Psoas muscle (tissue), 8 donors: ENCODE measurements around the gene IL24. TPM values are rescaled to one million over a fixed set of nuclear protein-coding genes. Genes with fewer than 3 reads are reported as not detected.

Experiments used
- ATAC-seq, 4 donors: fragments of 200-7000 bp; cut with Tn5 transposase; one replicate each; pipeline ENCODE4 v1.9.1; 2020; ENCODE audit warnings: moderate library complexity in 3 of 4, mild to moderate bottlenecking in 2 of 4
- DNase-seq, 2 donors: peaks; one replicate each; pipeline ENCODE4 v3.0.0-alpha.2; 2020
- H3K27ac ChIP-seq: fragments of 200-600 bp; one replicate; pipeline ENCODE4 v1.8.0; 2022
- H3K27me3 ChIP-seq, 3 donors: fragments of 200-600 bp in 1 of 3; one replicate each; pipeline versions ENCODE4 v1.6.1 to v1.8.0; 2013 to 2022; ENCODE audit warnings: low read length in 2 of 3, mild to moderate bottlenecking in 2 of 3, moderate library complexity in 1 of 3; ENCODE audit not compliant: insufficient read depth in 3 of 3
- H3K36me3 ChIP-seq, 2 donors: fragments of 200-600 bp in 1 of 2; one replicate each; pipeline versions ENCODE4 v1.6.1 to v1.8.0; 2013 to 2022; ENCODE audit warnings: low read depth in 1 of 2, mild to moderate bottlenecking in 1 of 2, moderate library complexity in 1 of 2; ENCODE audit not compliant: insufficient read depth in 1 of 2
- H3K4me1 ChIP-seq: fragments of 200-600 bp; one replicate; pipeline ENCODE4 v1.8.0; 2022
- H3K4me3 ChIP-seq: fragments of 200-600 bp; one replicate; pipeline ENCODE4 v1.8.0; 2022; ENCODE audit warnings: mild to moderate bottlenecking
- H3K9me3 ChIP-seq: fragments of 200-600 bp; one replicate; pipeline ENCODE4 v1.8.0; 2022
- WGBS, 3 donors: extraction: QIAGEN DNeasy Blood & Tissue Kit; methylation state at CpG; one replicate each; pipeline versions ENCODE4 v1.1.6 to v1.1.7; 2013; 5-methylcytosine and 5-hydroxymethylcytosine counted together
- intact Hi-C, 2 donors: fragments of 100-400 bp; cut with DNase I; formaldehyde crosslinking; loops; one replicate each; pipeline versions ENCODE4 v1.11.0 to v1.14.2; 2022
- polyA plus RNA-seq, 3 donors: library from polyadenylated mRNA; stranded (reverse); fragments of 200-250 nt; gene quantifications; one replicate each; pipeline ENCODE4 v1.2.3, GENCODE V29; 2013
- total RNA-seq, 4 donors: library from RNA; stranded (reverse); fragmentation: NEBNext Ultra II Directional in 2 of 4; extraction: Animal tissue kit (Norgen Biotek cat#: 25700) in 2 of 4; gene quantifications; one replicate each; pipeline versions ENCODE4 v1.2.1 to v1.2.4, GENCODE V29; 2021 to 2023
- TF ChIP-seq, protein P1 (sequence below): fragments of 200-600 bp; IDR thresholded peaks from one replicate; pipeline ENCODE4 v1.8.0; 2022; ENCODE audit warnings: antibody characterized with exemption
- donor health status: healthy with polysubstance abuse.
- donor health status: DM: no; HTN: no; CAD: no; lungs with moderate emphysema.
- donor health status: Bipolar disorder and iron deficiency.
- donor health status: healthy.
- donor health status: DM: yes; HTN: yes; CAD: no.
- donor health status: DM: no; HTN: no; CAD: no.
- donor health status: DM: no; HTN: no; CAD: no.
- donor health status: DM: yes; HTN: yes; CAD: no.

IL24 gene
- total and polyA plus RNA-seq, 7 donors: 0.05 to 20.3 (median 0.23) TPM; not detected in 2

DNA sequence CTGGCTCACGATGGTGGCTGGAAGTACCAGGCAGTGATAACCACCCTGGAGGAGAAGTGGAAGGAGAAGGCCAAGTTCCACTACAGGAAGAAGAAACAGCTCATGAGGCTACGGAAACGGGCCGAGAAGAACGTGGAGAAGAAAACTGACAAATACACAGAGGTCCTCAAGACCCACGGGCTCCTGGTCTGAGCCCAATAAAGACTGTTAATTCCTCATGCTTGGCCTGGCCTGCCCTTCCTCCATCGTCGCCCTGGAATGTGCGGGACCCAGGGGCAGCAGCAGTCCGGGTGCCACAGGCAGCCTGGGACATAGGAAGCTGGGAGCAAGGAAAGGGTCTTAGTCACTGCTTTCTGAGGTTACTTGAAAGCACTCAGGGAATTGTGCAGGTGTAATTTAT lies 10.8 kb downstream of the IL24 start:
- TF ChIP-seq, protein P1, sequence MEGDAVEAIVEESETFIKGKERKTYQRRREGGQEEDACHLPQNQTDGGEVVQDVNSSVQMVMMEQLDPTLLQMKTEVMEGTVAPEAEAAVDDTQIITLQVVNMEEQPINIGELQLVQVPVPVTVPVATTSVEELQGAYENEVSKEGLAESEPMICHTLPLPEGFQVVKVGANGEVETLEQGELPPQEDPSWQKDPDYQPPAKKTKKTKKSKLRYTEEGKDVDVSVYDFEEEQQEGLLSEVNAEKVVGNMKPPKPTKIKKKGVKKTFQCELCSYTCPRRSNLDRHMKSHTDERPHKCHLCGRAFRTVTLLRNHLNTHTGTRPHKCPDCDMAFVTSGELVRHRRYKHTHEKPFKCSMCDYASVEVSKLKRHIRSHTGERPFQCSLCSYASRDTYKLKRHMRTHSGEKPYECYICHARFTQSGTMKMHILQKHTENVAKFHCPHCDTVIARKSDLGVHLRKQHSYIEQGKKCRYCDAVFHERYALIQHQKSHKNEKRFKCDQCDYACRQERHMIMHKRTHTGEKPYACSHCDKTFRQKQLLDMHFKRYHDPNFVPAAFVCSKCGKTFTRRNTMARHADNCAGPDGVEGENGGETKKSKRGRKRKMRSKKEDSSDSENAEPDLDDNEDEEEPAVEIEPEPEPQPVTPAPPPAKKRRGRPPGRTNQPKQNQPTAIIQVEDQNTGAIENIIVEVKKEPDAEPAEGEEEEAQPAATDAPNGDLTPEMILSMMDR: no peak
- intact Hi-C loops: loop anchor here in 1 of 2 donors (5.0 kb wide), 1 partner anchor 41 kb away; the partner anchor contains the start of gene IL20
- DNase-seq: no peak
- 91 to 96% (median 96%) methylated on average over 10 of the region's 10 CpGs for WGBS, 3 donors
- Histone ChIP-seq H3K4me3 (no peak overlapping the region), H3K27ac (no peak overlapping the region), H3K4me1 (peaks cover 3% of the 10 kb centered on the region), H3K27me3 (peaks cover 0 to 4% (median 0%) of the 10 kb centered on the region in 3 donors), H3K9me3 (no peaks in the 10 kb centered on the region), H3K36me3 (no peaks in the 10 kb centered on the region)
- no peak for ATAC-seq

DNA sequence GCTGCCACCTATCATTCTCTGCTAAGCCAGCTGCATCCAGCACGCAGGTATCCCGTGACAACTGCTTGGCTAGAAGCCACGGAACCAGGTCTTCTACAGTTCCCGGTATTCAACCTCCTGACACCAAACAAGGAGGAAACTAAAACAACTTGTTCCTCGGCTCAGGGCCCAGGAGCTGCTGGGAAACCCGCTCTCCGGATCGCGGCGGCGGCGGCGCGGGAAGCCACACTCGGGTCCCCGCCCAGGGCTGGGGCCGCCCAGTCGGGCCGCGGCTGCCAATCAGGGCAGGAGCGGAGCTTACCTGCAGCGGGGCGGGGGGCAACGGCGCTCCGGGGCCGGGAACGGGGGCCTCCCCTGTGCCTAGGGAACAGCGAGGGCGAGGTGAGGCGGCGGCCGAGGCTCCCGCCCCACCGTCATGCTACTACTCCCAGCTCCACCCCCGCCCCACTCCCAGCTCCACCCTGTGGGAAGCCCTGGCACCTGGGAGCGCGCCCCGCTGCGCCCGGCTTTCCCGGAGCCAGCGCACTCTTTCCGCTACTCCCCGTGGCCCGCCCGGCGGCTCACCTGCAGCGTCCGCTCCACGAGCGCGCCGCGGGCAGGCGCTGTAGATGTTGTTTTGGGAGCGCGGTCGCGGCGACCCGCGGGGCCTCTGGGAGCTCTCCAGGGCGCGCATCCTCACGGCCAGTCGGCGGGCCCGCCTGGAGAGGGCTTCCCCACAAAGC lies 12.1 kb downstream of the IL24 start:
- TF ChIP-seq, protein P1: no peak
- Histone ChIP-seq H3K9me3 (no peaks in the 10 kb centered on the region), H3K27ac (no peak overlapping the region), H3K4me3 (peak overlapping the region; percentile 69), H3K27me3 (peaks cover 0 to 4% (median 0%) of the 10 kb centered on the region in 3 donors), H3K36me3 (no peaks in the 10 kb centered on the region), H3K4me1 (peaks cover 3% of the 10 kb centered on the region)
- peak; percentile 64 to 66 for DNase-seq
- peak; percentile 48 to 82 (median 72) for ATAC-seq
- 0 to 2% (median 1%) methylated on average over 33 to 69 of the region's 69 CpGs for WGBS, 3 donors
- intact Hi-C loops: loop anchor here in 1 of 2 donors (5.0 kb wide), 1 partner anchor 42 kb away; the partner anchor contains the start of gene IL20

DNA sequence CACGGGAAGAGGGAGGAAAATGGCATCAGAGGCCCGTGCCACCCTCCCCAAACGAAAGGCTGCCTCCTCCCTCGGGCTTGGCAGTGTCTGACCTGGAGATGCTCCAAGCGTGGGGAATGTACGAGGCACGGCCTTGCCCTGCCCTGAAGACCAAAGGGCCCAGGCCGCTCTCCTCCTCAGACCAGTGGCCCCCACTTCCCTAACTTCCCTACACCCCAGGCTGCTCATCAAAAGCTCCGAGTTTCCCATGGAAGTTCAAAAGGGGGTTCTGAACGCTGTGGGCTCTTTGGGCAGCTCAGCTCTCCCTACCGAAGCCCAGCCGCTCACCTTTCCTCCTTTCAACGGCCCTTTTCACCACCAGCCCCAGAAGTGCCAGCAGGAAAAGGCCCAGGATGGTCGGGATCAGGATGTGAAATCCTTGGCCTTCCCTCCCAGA lies 12.7 kb downstream of the IL24 start:
- H3K36me3 ChIP-seq: no peaks in the 10 kb centered on the region
- peak overlapping the region; percentile 69 for H3K4me3 ChIP-seq
- H3K9me3 ChIP-seq: no peaks in the 10 kb centered on the region
- peak in 1 of 2 donors; percentile 42 for DNase-seq
- peaks cover 3% of the 10 kb centered on the region for H3K4me1 ChIP-seq
- intact Hi-C loops: loop anchor here (2.0 to 10.0 kb wide), 8 partner anchors 43 to 435 kb away; partner anchors contain the start of genes IL20 (in 2 of the 2) and IKBKE (in 1 of the 2)
- peaks cover 0 to 4% (median 0%) of the 10 kb centered on the region in 3 donors for H3K27me3 ChIP-seq
- 23 to 26% (median 26%) methylated on average over 14 of the region's 14 CpGs for WGBS, 3 donors
- peak; percentile 9 to 47 (median 43) for ATAC-seq
- H3K27ac ChIP-seq: no peak overlapping the region
- TF ChIP-seq, protein P1: no peak

DNA sequence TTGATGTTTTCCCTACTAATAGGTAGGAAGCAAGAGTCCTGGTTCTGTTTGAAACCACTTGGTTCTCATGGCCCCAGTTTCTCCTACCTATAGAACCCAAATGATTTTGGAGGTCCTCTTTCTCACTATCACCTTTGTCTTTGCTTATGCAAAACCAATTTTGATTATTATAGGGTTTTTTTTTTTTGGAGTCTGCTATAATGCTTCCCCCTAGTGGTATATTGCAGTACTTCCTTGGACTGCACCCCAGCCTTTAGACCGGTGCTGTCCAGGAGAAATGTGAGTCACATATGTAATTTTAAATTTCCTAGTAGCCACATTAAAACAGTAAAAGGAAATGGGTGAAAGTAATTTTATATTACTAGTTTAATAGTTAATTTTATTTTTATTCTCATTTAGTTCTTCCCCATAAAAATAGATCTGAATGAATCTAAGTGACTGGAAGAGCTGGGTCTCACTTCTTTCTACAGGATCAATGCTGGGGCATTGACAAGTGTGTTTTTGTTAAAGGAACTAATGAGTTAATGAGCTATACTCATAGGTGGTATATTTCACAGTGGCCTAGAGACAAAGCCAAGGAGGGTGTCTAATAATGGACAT lies 13.9 kb downstream of the IL24 start:
- Histone ChIP-seq H3K27ac (no peak overlapping the region), H3K9me3 (no peaks in the 10 kb centered on the region), H3K4me3 (no peak overlapping the region), H3K36me3 (no peaks in the 10 kb centered on the region), H3K4me1 (peaks cover 3% of the 10 kb centered on the region), H3K27me3 (peaks cover 0 to 4% (median 0%) of the 10 kb centered on the region in 3 donors)
- TF ChIP-seq, protein P1: peak; percentile 92
- ATAC-seq (peak; percentile 56 to 84 (median 68)), DNase-seq (no peak)
- 0 to 2% (median 0%) methylated on average over 1 of the region's 1 CpG for WGBS, 3 donors
- intact Hi-C loops: loop anchor here (2.0 to 10.0 kb wide), 7 partner anchors 46 to 436 kb away; partner anchors contain the start of genes IKBKE (in 1 of the 2) and IL20 (in 1 of the 2)
